HG02885 (cell line): ENCODE measurements around the gene UBQLN1.
A peak's percentile ranks its signal among the peaks of the same experiment; 100 is the strongest.
"Not testable (repeated sequence)": the region's sequence is repeated elsewhere in the genome, so short reads cannot be mapped to it uniquely, and the experiment has no call there.

Experiments
- ATAC-seq: cut with Tn5 transposase; IDR thresholded peaks from one replicate; pipeline ENCODE4 v1.9.1; 2021; ENCODE audit warnings: mild to moderate bottlenecking; ENCODE audit not compliant: unreplicated experiment, poor library complexity

Gene UBQLN1

DNA sequence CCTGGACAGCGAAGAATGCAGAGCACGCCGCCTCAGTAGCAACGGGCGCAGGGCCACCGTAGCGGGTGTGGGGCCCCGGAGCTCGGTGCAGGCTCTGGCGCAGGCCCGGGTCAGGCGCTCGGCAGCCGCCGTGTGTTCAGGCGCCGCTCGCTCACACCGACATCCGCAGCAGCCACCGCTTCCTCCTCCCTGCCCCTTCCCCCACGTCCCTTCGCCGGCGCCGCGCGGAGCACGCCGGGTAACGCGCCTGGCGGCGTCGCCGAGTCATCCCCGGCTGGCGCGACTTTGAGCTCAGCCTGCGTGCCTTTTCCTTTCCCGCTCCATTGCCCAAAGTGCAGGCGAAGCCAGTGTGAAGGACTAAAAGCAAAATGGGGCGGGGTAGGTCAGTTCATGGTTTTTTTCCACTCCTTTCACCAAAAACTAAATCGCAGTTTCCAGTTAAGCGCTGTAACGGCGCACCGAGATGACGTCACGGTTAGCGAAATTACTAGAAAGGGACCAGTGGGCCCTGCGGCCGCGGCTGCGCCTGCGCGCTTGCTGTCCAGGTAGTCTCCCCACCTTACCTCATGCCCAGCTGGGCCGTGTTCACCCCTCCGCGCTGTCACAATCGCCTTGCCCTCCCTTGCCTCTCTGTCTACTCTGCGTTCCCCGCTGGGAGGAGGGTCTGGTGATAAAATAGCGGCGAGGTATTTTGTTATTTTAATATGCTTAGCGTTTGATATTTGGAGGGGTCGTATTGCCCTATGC, at the start of gene UBQLN1:
Gene UBQLN1 (minus strand): TSS at position 191 of the 747 bp plus-strand sequence. CDS start 279 bp downstream, outside the sequence.
- peak; percentile 71 for ATAC-seq

DNA sequence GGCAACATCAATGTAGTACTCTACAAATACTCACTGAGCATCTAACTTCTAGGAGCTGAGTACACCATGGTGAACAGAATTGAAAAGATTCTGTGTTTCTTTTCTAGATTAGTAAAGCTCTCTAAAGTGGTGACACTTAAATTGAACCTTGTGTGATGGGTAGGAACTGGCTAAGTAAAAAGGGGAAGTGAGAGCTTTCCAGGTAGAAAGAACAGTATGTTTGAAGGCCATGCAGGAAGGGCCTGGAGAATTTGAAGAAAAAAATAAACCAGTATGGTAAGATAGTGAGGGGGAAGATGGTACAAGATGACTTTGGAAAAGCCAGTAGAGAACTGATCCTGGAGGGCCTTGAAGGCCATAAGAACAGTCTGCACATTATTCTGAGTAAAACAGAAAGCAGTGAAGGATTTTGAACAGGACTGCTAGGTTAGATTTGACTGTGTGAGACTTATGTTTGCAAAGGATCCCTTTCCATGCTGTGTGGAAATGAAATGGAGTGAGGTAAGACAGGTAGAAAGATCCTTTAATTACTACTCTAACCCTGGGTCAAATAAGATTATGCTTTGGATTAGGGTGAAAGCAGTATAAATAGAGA, 46.7 kb upstream of the UBQLN1 start:
- peak; percentile 88 for ATAC-seq

DNA sequence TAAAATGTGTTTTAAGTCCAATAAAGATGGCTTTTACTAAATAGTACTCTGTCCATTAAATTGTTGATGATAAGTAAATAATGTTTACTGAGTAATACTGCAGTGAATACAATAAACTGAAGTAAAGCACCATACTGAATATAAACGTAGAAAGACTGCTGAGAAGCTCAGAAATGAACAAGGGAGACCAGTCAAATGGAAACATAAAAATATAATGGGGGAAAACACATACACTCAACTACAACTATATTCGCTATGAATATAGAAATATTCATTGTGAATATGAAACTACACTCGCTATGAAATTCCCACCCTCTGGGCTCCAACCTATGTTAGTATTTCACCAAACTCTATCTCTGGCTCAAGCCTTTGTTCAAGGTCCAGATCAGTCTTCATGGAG, 41.9 kb upstream of the UBQLN1 start:
- ATAC-seq = no peak

DNA sequence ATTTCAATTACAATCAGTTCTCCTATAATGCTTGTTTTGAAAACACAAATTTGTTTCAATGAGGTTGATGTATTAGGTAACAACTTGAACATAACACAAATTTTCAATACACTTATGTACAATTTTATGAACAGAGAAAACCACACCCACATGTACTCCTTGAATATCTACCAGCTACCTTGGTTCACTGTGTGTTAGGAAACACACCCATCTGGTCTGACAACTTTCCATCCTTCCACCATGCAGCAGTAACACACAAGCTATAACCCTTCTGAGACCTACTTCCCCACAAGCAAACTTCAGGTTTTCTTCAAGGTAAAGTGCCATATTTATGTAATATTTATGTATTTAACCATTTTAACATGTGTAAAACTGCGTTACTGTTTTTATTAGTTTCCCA, 36.4 kb upstream of the UBQLN1 start:
- no peak for ATAC-seq

DNA sequence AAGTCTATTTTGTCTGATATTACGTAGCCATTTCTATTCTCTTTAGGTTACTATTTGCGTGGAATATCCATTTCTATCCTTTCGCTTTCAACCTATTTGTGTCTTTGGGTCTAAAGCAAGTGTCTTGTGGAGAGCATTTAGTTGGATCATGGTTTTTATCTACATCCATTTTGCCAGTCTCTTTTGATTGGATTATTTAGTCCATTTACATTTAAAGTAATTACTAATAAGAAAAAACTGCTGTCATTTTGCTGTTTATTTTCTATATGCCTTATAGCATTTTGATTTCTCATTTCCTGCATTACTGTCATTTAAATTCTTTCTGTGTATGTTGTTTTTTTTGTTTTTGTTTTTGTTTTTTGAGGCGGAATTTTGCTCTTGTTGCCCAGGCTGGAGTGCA, 26.0 kb upstream of the UBQLN1 start:
- no peak for ATAC-seq

DNA sequence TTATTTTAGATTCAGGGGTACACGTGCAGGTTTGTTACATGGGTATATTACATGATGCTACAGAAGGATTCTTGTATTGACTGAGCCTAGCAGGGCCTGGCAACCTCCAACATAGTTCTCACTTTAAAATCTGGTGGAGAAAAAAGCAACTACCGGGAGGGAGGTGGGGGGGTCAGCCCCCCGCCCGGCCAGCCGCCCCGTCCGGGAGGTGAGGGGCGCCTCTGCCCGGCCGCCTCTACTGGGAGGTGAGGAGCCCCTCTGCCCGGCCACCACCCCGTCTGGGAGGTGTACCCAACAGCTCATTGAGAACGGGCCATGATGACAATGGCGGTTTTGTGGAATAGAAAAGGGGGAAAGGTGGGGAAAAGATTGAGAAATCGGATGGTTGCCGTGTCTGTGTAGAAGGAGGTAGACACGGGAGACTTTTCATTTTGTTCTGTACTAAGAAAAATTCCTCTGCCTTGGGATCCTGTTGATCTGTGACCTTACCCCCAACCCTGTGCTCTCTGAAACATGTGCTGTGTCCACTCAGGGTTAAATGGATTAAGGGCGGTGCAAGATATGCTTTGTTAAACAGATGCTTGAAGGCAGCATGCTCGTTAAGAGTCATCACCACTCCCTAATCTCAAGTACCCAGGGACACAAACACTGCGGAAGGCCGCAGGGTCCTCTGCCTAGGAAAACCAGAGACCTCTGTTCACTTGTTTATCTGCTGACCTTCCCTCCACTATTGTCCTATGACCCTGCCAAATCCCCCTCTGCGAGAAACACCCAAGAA, 21.0 kb upstream of the UBQLN1 start:
- not testable (repeated sequence) for ATAC-seq

DNA sequence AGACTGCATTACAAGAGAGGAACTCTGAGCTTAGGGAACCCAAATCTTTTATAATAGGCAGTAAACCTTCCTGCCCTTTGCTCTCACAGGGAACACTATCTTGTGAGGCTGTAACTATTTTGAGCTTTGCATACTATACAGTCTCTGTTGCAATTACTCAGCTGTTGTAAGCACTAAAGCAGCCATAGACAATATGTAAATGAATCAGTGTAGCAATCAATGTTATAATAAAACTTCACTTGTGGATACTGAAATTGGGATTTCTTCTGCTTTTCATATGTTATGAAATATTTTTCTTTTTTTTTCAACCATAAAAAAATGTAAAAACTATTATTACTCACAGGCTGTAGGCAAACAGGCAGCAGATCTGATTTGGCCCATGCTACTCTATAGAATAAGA, 16.7 kb upstream of the UBQLN1 start:
- no peak for ATAC-seq

DNA sequence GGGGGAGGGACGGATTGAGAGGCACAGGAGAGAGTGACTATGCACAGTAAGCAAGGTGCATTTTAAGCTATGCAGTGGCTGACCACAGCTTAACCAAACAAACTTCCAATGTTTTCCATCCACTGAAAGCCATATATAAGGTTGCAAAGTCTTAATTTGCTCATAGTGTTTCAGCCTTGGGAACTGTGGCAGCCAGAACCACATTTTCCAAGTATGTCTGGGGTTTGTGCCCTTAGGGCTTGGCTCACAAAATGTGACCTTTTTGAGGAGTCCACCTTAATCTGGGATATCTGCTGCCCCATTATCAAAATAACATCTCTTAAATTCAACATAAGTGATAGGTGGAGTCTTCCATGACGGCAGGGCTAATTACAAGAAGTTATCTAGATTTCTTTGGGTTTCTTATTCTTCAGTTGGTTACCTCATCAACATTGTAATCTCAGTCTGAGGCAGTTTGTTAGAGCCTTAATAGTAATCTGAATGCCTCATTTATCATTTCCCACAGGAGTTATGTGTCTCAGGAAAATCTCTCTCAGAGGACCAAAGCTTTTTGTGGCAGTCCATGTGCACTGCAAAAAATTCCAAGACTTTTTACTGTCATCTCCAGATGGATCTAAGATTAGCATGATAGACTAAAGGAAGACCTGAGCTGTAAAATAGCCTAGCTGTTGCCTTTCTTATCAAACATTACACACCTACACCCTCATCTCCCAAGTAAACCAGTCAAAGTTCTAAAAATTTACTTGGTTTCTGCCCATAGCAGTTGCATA, 15.2 kb upstream of the UBQLN1 start:
- no peak for ATAC-seq

DNA sequence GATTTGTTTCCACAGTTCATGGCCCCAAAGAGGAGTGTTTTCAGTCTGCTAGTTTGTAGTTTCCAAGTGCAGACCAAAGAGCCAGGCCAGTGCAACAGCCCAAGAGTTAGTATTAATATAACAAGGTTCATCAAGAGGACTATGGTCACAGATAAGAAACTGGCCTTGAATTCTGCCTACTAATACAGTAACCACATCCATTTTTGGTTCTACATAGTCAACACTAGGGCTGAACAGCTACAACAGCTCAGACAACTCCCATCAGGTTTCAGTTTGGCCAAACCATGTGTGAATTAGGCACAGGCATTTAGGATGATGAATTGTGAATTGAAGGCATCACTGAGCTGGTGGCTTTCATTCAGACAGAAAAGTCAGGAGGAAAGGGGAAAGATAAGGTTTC, 13.8 kb upstream of the UBQLN1 start:
- ATAC-seq = no peak

DNA sequence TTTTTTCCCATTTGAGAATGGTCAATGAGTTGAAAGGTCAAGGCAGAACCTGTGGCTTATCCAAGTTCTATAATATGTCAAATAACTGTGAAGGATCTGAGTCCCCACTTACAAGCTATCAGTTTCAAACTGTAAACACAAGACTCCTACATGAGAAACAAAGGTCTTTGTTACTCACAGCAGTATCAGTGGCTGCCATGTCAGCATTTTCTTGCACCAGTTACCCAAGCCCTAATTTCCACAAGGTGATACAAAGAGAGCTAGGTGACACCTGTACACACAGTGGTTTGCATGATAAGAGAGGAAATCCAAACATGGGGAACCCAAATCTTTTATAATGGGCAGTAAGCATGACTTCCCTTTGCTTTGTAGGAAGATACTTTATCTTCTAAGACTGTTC, 8.0 kb upstream of the UBQLN1 start:
- ATAC-seq = no peak

DNA sequence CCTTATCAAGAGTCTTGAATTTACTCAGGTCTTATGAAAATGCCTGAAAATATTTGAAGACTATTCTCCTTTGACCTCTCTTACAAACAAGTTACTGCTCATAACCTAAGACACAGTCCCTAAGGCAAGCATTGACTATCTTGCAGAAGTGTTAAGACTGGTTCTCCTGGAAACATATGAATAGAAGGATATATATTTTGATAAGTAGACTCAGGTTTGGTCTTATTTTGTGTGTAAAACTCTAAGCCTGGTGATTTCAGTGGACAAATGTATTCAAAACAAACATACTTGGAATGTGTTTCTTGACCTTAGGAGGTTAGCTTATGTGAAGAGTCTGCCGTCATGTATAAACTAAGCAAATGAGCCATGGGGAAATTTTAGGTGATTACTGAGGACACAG, 7.5 kb upstream of the UBQLN1 start:
- no peak for ATAC-seq

DNA sequence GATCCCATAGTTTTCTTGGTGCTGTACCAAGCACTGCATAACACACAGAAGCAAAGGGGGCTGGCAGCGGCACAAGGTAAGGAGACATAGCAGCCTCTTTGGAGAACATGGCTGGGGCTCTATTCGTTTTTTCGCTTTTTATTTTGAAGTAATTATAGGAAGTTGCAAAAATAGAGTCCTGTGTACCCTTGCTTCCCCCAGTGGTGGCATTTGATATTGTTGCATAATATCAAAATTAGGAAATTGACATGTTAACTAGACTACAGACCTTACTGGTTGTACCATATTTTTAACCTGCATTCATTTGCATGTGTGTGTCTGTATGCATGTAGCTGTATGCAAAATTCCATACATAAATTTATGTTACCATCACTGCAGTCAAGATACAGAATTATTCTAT, 6.6 kb upstream of the UBQLN1 start:
- ATAC-seq = no peak

DNA sequence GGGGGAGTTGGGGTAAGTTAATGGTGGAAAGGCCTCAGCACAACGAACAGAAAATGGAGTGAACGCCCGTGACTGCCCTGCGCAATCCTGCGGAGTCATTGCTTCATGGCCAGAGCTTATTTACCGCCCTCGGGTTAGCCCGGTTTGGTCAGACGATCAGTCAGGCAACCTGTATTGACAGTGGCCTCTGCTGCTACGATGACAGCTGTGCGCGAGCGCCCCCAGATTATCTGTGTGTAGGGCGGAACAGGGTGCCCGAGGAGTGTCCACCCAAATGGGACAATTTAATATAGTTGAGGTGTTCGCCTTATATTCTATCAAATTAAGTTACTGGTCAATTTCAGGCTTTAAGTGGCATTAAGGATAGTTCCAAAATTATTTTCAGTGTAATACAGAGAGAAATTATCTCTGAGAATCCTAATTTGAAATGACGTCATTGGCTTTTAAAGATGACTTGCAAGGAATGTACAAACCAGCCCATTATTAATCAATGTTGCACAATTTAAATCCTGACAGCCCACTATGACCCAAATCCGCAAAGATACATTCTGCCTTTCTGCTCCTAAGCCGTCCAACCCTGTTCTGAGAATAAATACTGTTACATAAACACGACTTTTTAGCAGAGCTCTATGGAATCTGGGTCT, 879 bp upstream of the UBQLN1 start:
- peak; percentile 57 for ATAC-seq

DNA sequence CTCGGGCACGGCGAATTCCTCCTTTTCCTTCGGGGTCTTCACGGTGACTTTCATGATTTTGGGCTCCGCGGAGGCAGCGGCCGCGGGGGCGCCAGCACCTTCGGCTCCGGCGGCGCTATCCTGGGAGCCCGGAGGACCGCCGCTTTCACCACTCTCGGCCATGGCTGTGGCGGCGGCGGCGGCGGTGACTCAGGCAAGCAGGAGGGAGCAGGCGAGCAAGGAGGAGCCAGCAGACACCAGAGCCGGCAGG, 315 bp downstream of the UBQLN1 start:
- peak; percentile 41 for ATAC-seq

DNA sequence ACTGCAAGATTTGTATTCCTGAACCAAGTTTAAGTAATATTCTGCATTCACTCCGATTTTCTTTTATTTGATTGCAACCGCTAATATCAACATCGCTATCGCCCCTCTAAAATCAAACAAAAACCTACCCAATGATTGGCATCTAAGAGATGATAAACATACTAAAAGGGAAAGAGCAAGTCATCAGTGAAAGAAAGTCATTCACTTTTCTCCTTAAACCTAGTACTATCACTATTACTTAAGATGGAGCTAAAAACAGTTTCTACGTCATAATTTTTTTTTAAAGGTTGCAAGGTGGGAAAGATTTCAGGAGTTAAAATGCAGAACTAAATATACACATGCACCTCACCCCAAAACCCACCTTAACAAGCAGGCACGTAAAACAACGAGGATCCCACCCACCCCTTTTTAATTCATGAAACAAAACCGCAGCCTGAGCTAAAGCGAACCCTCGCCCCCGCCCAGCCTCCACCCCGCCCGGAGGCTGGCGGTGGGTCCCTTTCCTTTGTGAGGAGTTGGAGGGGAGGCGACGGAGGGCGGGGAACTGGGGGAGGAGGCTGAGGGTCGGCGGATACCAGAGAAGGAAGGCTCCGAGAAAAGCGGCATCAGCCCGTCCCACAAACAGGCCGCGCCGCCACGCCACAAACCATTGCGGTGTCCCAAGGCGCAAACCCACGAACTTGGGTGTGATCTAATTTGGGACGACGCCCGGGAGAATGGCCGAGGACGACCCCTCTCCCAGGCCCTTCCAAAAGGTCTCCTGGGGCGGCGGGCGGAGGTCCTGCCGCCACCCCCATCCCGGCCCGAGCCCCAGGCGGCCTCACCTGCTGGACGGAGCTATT, 861 bp downstream of the UBQLN1 start:
- peak; percentile 10 for ATAC-seq

DNA sequence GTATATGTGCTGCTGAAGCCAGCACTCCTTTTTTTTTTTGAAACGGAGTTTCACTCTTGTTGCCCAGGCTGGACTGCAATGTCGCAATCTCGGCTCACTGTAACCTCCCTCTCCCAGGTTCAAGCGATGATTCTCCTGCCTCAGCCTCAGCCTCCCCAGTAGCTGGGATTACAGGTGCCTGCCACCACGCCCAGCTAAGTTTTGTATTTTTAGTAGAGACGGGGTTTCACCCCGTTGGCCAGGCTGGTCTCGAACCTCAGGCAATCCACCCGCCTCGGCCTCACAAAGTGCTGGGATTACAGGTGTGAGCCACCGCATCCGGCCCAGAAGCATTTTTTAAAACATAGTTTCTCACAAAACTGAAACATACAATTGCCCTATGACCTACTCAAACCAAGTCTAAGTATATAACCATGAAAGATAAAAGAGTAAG, 2.5 kb downstream of the UBQLN1 start:
- ATAC-seq = peak; percentile 25

DNA sequence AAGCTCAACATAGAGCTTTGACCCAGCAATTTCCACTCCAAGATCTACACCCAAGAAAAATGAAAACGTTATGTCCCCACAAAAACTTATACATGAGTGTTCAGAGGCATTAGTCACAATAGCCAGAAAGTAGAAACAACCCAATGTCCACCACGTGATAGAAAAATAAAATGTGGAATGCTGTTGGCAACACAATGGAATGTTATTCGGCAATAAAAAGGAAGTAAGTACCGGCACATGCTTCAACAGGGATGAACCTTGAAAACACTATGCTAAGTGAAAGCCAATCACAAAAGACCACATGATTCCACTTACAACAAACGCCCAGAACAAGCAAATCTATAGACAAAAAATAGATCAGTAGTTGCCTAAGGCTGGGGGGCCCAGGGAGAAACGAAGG, 6.0 kb downstream of the UBQLN1 start:
- ATAC-seq = no peak

DNA sequence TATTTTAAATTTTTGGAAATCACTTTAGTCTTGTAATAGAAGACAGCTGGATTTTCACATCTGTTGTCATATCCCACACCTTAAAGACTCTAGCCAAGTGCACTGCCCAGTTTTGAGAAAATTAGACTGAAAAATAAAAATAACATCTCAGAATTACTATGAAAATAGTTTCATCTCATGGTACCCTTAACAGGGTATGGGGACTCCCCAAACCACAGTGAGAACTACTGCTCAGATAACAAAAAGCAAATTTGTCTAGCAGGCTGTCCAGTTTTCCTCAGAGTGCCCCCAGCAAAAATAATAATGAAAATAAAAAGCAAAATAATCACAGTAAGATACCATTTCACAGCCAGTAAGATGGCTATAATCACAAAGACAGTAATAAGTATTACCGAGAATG, 6.5 kb downstream of the UBQLN1 start:
- ATAC-seq = no peak

DNA sequence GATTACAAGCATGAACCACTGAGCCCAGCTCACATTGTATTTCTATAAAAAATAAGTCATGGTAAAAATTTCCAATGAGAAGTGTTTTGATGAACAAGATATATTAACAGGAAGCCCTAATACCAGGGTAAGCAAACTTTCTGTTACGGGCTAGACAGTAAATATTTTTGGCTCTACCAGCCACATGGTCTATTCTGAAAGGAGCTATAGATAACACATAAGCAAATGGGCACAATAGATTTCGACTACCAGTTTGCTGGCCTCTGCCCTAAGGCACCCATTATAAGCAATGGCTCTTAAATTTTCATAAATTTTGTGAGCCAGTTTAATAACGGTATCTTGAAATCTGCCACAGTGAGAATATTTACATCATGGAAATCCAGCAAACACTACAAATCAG, 8.1 kb downstream of the UBQLN1 start:
- peak; percentile 35 for ATAC-seq
